ENCODE measurements around the gene OR4Q3. TPM values are rescaled to one million over a fixed set of nuclear protein-coding genes. Genes with fewer than 3 reads are reported as not detected.
"Not testable (repeated sequence)": the region's sequence is repeated elsewhere in the genome, so short reads cannot be mapped to it uniquely, and the experiment has no call there.

The OR4Q3 gene
- total and polyA plus RNA-seq, 4 donors = not detected

DNA sequence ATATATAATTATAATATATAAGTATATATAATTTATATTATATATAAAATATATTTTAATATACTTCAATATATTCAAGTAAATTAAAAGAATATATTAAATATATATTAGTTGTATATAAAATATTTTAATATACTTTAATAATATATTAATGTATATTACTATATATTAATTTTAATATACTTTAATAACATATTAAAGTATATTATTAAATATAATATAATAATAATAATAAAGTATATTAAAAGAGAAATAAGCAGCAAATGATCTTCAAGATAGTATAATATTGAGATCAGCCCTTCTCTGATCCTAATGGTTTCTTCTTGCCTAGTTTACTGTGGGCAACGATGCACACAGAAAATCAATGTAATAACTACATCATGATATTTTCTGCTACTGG, 32.2 kb downstream of the OR4Q3 start:
- Histone ChIP-seq H3K36me3 (ENCODE audit: control insufficient read depth, insufficient read depth, low read length) (no peaks in the 10 kb centered on the region), H3K9me3 (ENCODE audit: control insufficient read depth, insufficient read depth, low read length) (peaks cover 27% of the 10 kb centered on the region), H3K4me3 (ENCODE audit: low read depth, low read length) (no peak overlapping the region), H3K27ac (ENCODE audit: low read depth, low read length) (no peak overlapping the region), H3K27me3 (ENCODE audit: control insufficient read depth, insufficient read depth, low read length) (no peaks in the 10 kb centered on the region), H3K4me1 (ENCODE audit: control insufficient read depth, insufficient read depth, low read length) (no peaks in the 10 kb centered on the region)
- WGBS (ENCODE audit: insufficient coverage) = no CpG with 5 or more reads among the region's 1 CpG
- DNase-seq (ENCODE audit: low read depth in 4 of 6, low spot score in 6 of 6) = no peak

DNA sequence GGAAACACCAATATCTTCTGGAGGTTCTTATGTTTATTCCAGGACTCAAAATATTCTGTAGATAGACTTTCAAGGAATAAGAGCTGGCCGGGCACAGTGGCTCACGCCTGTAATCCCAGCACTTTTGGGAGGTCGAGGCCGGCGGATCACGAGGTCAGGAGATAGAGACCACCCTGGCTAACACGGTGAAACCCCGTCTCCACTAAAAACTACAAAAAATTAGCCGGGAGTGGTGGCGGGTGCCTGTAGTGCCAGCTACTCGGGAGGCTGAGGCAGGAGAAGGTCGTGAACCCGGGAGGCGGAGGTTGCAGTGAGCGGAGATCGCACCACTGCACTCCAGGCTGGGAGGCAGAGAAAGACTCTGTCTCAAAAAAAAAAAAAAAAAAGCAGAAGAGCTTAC, 42.5 kb downstream of the OR4Q3 start:
- not testable (repeated sequence) for H3K9me3 ChIP-seq (ENCODE audit: control insufficient read depth, insufficient read depth, low read length)

GRCh38 chr14:19787318-19787717, 43.9 kb downstream of the OR4Q3 start:
- H3K9me3 ChIP-seq (ENCODE audit: control insufficient read depth, insufficient read depth, low read length); H3K36me3 ChIP-seq (ENCODE audit: control insufficient read depth, insufficient read depth, low read length); H3K27me3 ChIP-seq (ENCODE audit: control insufficient read depth, insufficient read depth, low read length); DNase-seq (ENCODE audit: low read depth in 4 of 6, low spot score in 6 of 6); H3K27ac ChIP-seq (ENCODE audit: low read depth, low read length); H3K4me1 ChIP-seq (ENCODE audit: control insufficient read depth, insufficient read depth, low read length); H3K4me3 ChIP-seq (ENCODE audit: low read depth, low read length): not testable (repeated sequence)
- no CpG with 5 or more reads among the region's 6 CpGs for WGBS (ENCODE audit: insufficient coverage)

More for the DNA sequence above, 42.5 kb downstream of the OR4Q3 start:
- not testable (repeated sequence) for H3K4me1 ChIP-seq (ENCODE audit: control insufficient read depth, insufficient read depth, low read length); H3K27ac ChIP-seq (ENCODE audit: low read depth, low read length); H3K4me3 ChIP-seq (ENCODE audit: low read depth, low read length); DNase-seq (ENCODE audit: low read depth in 4 of 6, low spot score in 6 of 6); H3K27me3 ChIP-seq (ENCODE audit: control insufficient read depth, insufficient read depth, low read length); H3K36me3 ChIP-seq (ENCODE audit: control insufficient read depth, insufficient read depth, low read length)
- 81% methylated on average over 9 of the region's 16 CpGs for WGBS (ENCODE audit: insufficient coverage)

DNA sequence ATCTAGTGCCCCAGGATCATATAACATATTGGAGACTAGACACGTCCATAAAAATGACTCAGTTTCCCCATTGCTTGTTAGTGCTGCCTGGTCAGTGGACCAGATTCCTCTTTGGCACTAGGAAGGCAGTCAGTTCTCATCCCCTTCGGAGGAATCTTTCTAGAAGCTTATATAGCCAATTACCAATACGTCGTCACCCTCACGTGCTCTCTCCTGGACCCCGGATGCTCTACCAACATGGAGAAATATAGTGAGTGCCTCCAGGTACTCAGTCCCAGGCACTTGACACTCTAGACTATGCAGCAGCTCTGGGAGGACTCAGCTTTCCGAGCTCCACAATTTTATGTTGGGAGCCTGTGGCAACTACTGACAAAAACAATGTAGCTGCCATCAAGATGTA, 44.8 kb downstream of the OR4Q3 start:
- H3K27ac ChIP-seq (ENCODE audit: low read depth, low read length); H3K27me3 ChIP-seq (ENCODE audit: control insufficient read depth, insufficient read depth, low read length); H3K9me3 ChIP-seq (ENCODE audit: control insufficient read depth, insufficient read depth, low read length); H3K36me3 ChIP-seq (ENCODE audit: control insufficient read depth, insufficient read depth, low read length); DNase-seq (ENCODE audit: low read depth in 4 of 6, low spot score in 6 of 6); H3K4me1 ChIP-seq (ENCODE audit: control insufficient read depth, insufficient read depth, low read length); H3K4me3 ChIP-seq (ENCODE audit: low read depth, low read length): not testable (repeated sequence)
- WGBS (ENCODE audit: insufficient coverage) = 60% methylated on average over 7 of the region's 7 CpGs

DNA sequence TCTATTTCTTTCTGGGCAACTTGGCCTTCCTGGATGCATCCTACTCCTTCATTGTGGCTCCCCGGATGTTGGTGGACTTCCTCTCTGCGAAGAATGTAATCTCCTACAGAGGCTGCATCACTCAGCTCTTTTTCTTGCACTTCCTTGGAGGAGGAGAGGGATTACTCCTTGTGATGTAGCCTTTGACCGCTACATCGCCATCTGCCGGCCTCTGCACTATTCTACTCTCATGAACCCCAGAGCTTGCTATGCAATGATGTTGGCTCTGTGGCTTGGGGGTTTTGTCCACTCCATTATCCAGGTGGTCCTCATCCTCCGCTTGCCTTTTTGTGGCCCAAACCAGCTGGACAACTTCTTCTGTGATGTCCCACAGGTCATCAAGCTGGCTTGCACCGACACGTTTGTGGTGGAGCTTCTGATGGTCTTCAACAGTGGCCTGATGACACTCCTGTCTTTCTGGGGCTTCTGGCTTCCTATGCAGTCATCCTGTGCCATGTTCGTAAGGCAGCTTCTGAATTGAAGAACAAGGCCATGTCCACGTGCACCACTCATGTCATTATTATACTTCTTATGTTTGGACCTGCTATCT, 53.2 kb downstream of the OR4Q3 start:
- not testable (repeated sequence) for H3K4me1 ChIP-seq (ENCODE audit: control insufficient read depth, insufficient read depth, low read length); DNase-seq (ENCODE audit: low read depth in 4 of 6, low spot score in 6 of 6); H3K4me3 ChIP-seq (ENCODE audit: low read depth, low read length); H3K36me3 ChIP-seq (ENCODE audit: control insufficient read depth, insufficient read depth, low read length); H3K27me3 ChIP-seq (ENCODE audit: control insufficient read depth, insufficient read depth, low read length); H3K27ac ChIP-seq (ENCODE audit: low read depth, low read length)
- peaks cover 17% of the 10 kb centered on the region for H3K9me3 ChIP-seq (ENCODE audit: control insufficient read depth, insufficient read depth, low read length)
- 71% methylated on average over 5 of the region's 10 CpGs for WGBS (ENCODE audit: insufficient coverage)

Small RNA genes within 50 kb of the gene (small RNA-seq; reads per million reads assigned to genes)
- not detected for gene AL512310.1 (ENCODE audit: low replicate concordance)

Other genes with a start within 250 kb of the OR4Q3 start
- gene OR11H2, start 29.7 kb upstream of the OR4Q3 start, total RNA-seq = not detected
- not detected for gene OR11H2, start 29.7 kb upstream of the OR4Q3 start, polyA plus RNA-seq (ENCODE audit: insufficient read length in 2 of 2)
- gene OR4M1, start 29.9 kb downstream of the OR4Q3 start, total RNA-seq = not detected
- not detected for gene OR4M1, start 29.9 kb downstream of the OR4Q3 start, polyA plus RNA-seq (ENCODE audit: insufficient read length in 2 of 2)
- gene OR4N2, start 60.2 kb downstream of the OR4Q3 start, total RNA-seq = not detected
- not detected for gene OR4N2, start 60.2 kb downstream of the OR4Q3 start, polyA plus RNA-seq (ENCODE audit: insufficient read length in 2 of 2)
- not detected for gene OR4K2, start 131.6 kb downstream of the OR4Q3 start, total RNA-seq
- not detected for gene OR4K2, start 131.6 kb downstream of the OR4Q3 start, polyA plus RNA-seq (ENCODE audit: insufficient read length in 2 of 2)
- not detected for gene OR4K5, start 177.0 kb downstream of the OR4Q3 start, total RNA-seq
- gene OR4K5, start 177.0 kb downstream of the OR4Q3 start, polyA plus RNA-seq (ENCODE audit: insufficient read length in 2 of 2) = not detected
- not detected for gene OR4K1, start 187.3 kb downstream of the OR4Q3 start, total RNA-seq
- gene OR4K1, start 187.3 kb downstream of the OR4Q3 start, polyA plus RNA-seq (ENCODE audit: insufficient read length in 2 of 2) = not detected
- not detected for gene OR4K15, start 232.0 kb downstream of the OR4Q3 start, total RNA-seq
- not detected for gene OR4K15, start 232.0 kb downstream of the OR4Q3 start, polyA plus RNA-seq (ENCODE audit: insufficient read length in 2 of 2)